ENCODE data around the gene AKT1S1.

The AKT1S1 gene

GRCh38 chr19:49881672-49882394 lies 4.7 kb upstream of the AKT1S1 start:
- no peak for TF ChIP-seq CTCF (conservative IDR thresholded peaks at IDR 0.05; ENCODE audit: control insufficient read depth, insufficient read depth, low read depth, low read length)
- DNase-seq (ENCODE audit: low read depth) = peak; percentile 40
- H3K4me3 ChIP-seq (ENCODE audit: control insufficient read depth, low read depth, low read length) = no peak overlapping the region

- no peak for DNase-seq (ENCODE audit: low read depth)
- no peak overlapping the region for H3K4me3 ChIP-seq (ENCODE audit: control insufficient read depth, low read depth, low read length)
- no peak for TF ChIP-seq CTCF (conservative IDR thresholded peaks at IDR 0.05; ENCODE audit: control insufficient read depth, insufficient read depth, low read depth, low read length)
These were observed 4.0 kb upstream of the AKT1S1 start for GRCh38 chr19:49881186-49881585.

GRCh38 chr19:49880162-49880869 lies 3.2 kb upstream of the AKT1S1 start:
- TF ChIP-seq CTCF (conservative IDR thresholded peaks at IDR 0.05; ENCODE audit: control insufficient read depth, insufficient read depth, low read depth, low read length) = no peak
- H3K4me3 ChIP-seq (ENCODE audit: control insufficient read depth, low read depth, low read length) = no peak overlapping the region
- DNase-seq (ENCODE audit: low read depth) = no peak

GRCh38 chr19:49879243-49879963 lies 2.2 kb upstream of the AKT1S1 start:
- no peak overlapping the region for H3K4me3 ChIP-seq (ENCODE audit: control insufficient read depth, low read depth, low read length)
- no peak for DNase-seq (ENCODE audit: low read depth)
- no peak for TF ChIP-seq CTCF (conservative IDR thresholded peaks at IDR 0.05; ENCODE audit: control insufficient read depth, insufficient read depth, low read depth, low read length)

- H3K4me3 ChIP-seq (ENCODE audit: control insufficient read depth, low read depth, low read length) = peak overlapping the region; percentile 98
- TF ChIP-seq CTCF (conservative IDR thresholded peaks at IDR 0.05; ENCODE audit: control insufficient read depth, insufficient read depth, low read depth, low read length) = no peak
- no peak for DNase-seq (ENCODE audit: low read depth)
These were observed 1.6 kb upstream of the AKT1S1 start for GRCh38 chr19:49878744-49879070.

- DNase-seq (ENCODE audit: low read depth) = peak; percentile 95
- no peak for TF ChIP-seq CTCF (conservative IDR thresholded peaks at IDR 0.05; ENCODE audit: control insufficient read depth, insufficient read depth, low read depth, low read length)
- peak overlapping the region; percentile 98 for H3K4me3 ChIP-seq (ENCODE audit: control insufficient read depth, low read depth, low read length)
These were observed 956 bp upstream of the AKT1S1 start for GRCh38 chr19:49877879-49878743.

Measured in fibroblast of mammary gland (primary cell).